CD4-positive, alpha-beta memory T cell (primary cell): Measurements from ENCODE around the gene DGKD. TPM values are rescaled to one million over a fixed set of nuclear protein-coding genes. Genes with fewer than 3 reads are reported as not detected.
A peak's percentile ranks its signal among the peaks of the same experiment; 100 is the strongest.

Experiments used
- CTCF ChIA-PET: fragments of 350-600 bp; sonication (Branson Sonifier 250); formaldehyde crosslinking; loops from one replicate; lab custom pipeline; 2021; ENCODE audit warnings: inconsistent platforms; ENCODE audit not compliant: partially characterized antibody; lab: Charles Lee
- POLR2A ChIA-PET: fragments of 350-600 bp; sonication (Branson Sonifier 250); formaldehyde crosslinking; loops from one replicate; lab custom pipeline; 2021; ENCODE audit not compliant: partially characterized antibody; lab: Charles Lee
- DNase-seq, 5 donors: peaks; one replicate each; pipeline versions ENCODE4 v3.0.0 to v3.0.0-alpha.2; 2020 to 2022; ENCODE audit warnings: mixed read lengths in 1 of 5
- H3K27ac ChIP-seq: one replicate; pipeline ENCODE4 v1.7.0; 2013; ENCODE audit warnings: low read depth, low read length
- H3K27me3 ChIP-seq: 2 replicates; pipeline ENCODE4 v1.7.0; 2013; ENCODE audit warnings: mild to moderate bottlenecking, low read length, moderate library complexity; ENCODE audit not compliant: insufficient read depth
- H3K36me3 ChIP-seq: 2 replicates; pipeline ENCODE4 v1.7.0; 2013; ENCODE audit warnings: mild to moderate bottlenecking, low read length, moderate library complexity; ENCODE audit not compliant: insufficient read depth
- H3K4me1 ChIP-seq: 2 replicates; pipeline ENCODE4 v1.7.0; 2013; ENCODE audit warnings: mild to moderate bottlenecking, low read length, moderate library complexity; ENCODE audit not compliant: insufficient read depth
- H3K4me3 ChIP-seq, 2 donors: one replicate each; pipeline ENCODE4 v1.7.0; 2013; ENCODE audit warnings: low read length in 2 of 2, mild to moderate bottlenecking in 1 of 2
- H3K9me3 ChIP-seq, 2 donors: one replicate each; pipeline ENCODE4 v1.7.0; 2013; ENCODE audit warnings: low read length in 2 of 2, control low read depth in 1 of 2; ENCODE audit not compliant: control insufficient read depth in 1 of 2
- H3K27ac Mint-ChIP-seq, 7 donors: one replicate each; pipeline ENCODE4 v1.8.0; 2020 to 2021; ENCODE audit warnings: mixed read lengths in 7 of 7, mild to moderate bottlenecking in 6 of 7, inconsistent platforms in 3 of 7, moderate library complexity in 3 of 7
- H3K27me3 Mint-ChIP-seq, 2 donors: one replicate each; pipeline ENCODE4 v1.8.0; 2020 to 2021; ENCODE audit warnings: mixed read lengths in 2 of 2
- H3K36me3 Mint-ChIP-seq, 2 donors: one replicate each; pipeline ENCODE4 v1.8.0; 2020 to 2021; ENCODE audit warnings: mixed read lengths in 2 of 2, inconsistent platforms in 1 of 2, mild to moderate bottlenecking in 1 of 2
- H3K4me1 Mint-ChIP-seq, 4 donors: one replicate each; pipeline ENCODE4 v1.8.0; 2020 to 2021; ENCODE audit warnings: mixed read lengths in 4 of 4, mild to moderate bottlenecking in 1 of 4
- H3K4me3 Mint-ChIP-seq, 8 donors: one replicate each; pipeline ENCODE4 v1.8.0; 2020 to 2021; ENCODE audit warnings: mixed read lengths in 8 of 8, mild to moderate bottlenecking in 7 of 8, moderate library complexity in 6 of 8, inconsistent platforms in 3 of 8
- H3K9me3 Mint-ChIP-seq, 8 donors: one replicate each; pipeline ENCODE4 v1.8.0; 2020 to 2021; ENCODE audit warnings: mixed read lengths in 8 of 8, mild to moderate bottlenecking in 5 of 8, inconsistent platforms in 3 of 8, moderate library complexity in 1 of 8
- intact Hi-C: fragments of 100-400 bp; cut with micrococcal nuclease; formaldehyde crosslinking; loops from one replicate; pipeline ENCODE4 v1.15.1; 2023
- polyA plus RNA-seq, 2 donors: library from polyadenylated mRNA; unstranded; fragments of 300-500 nt; fragmentation: Illumina TruSeq; gene quantifications; one replicate each; pipeline ENCODE4 v1.2.3, GENCODE V29; 2021
- total RNA-seq, 2 experiments: library from RNA; stranded (reverse); gene quantifications; one replicate each; pipeline ENCODE4 v1.2.3, GENCODE V29; 2021

DGKD gene
- total and polyA plus RNA-seq, 4 experiments from 2014 or later, result 8.9 to 136 (median 78.8) TPM

DNA sequence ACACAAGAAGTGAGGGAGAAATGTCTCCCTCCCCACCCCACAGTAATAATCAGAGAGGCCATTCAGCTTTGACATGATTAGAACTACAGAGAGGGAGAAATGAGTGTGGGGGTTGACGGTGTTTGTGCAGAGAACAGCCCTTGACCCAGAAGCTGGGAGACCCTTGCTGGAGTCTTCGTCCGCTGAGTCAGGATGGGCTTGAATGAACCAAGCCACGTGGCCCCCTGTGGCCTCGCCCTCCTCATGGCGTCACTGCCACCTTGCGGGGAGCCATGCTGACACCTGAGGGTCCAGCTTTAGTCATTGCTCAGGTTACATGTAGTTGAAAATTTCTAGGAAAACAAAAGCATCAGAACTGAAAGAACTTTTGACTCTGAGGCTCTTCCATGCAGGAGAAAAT, 101.2 kb downstream of the DGKD start:
- peaks cover 63 to 80% of the 10 kb centered on the region in 2 donors for H3K36me3 Mint-ChIP-seq
- CTCF ChIA-PET, result interaction anchor here (0.6 to 1.8 kb wide), 2 partner anchors 12 to 85 kb away, joined by 3 to 4 read pairs; no protein-coding TSS in a partner anchor
- DNase-seq, result no peak
- no peaks in the 10 kb centered on the region for H3K4me1 Mint-ChIP-seq
- no peak overlapping the region for H3K27ac Mint-ChIP-seq
- no peak overlapping the region for H3K4me3 Mint-ChIP-seq
- H3K36me3 ChIP-seq, result peaks cover 95% of the 10 kb centered on the region
- no peaks in the 10 kb centered on the region for H3K9me3 ChIP-seq
- no peaks in the 10 kb centered on the region for H3K4me1 ChIP-seq
- POLR2A ChIA-PET, result no interaction called here
- no peaks in the 10 kb centered on the region for H3K27me3 ChIP-seq
- intact Hi-C loops, result no loop called here
- H3K9me3 Mint-ChIP-seq, result peaks cover 0 to 2% (median 0%) of the 10 kb centered on the region in 8 donors
- no peak overlapping the region for H3K4me3 ChIP-seq
- no peaks in the 10 kb centered on the region for H3K27me3 Mint-ChIP-seq
- H3K27ac ChIP-seq, result no peak overlapping the region

DNA sequence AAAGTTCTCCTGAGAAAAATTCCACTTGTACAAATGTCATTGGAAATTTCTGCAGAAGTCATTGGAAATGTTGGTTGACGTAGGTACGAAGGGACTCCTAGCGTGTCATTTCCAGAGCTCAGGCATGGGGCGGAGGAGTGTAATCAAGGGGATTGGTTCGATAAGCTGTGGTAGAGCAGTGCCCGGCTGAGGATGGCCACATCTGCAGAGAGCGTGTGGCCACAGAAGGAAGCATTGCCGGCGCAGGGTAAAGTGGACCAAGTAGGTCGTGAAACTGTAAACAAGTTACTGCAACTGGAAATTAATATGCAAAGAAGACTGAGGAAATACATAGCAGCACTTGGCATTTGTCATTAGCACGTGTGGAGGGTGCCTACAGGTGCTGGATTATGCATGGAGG, 101.8 kb downstream of the DGKD start:
- Histone ChIP-seq H3K27ac (no peak overlapping the region), H3K27me3 (no peaks in the 10 kb centered on the region), H3K36me3 (peaks cover 91% of the 10 kb centered on the region), H3K9me3 (no peaks in the 10 kb centered on the region), H3K4me1 (no peaks in the 10 kb centered on the region), H3K4me3 (no peak overlapping the region)
- Mint-ChIP-seq H3K27me3 (no peaks in the 10 kb centered on the region), H3K4me3 (no peak overlapping the region), H3K36me3 (peaks cover 57 to 77% of the 10 kb centered on the region in 2 donors), H3K27ac (peak overlapping the region in 2 of 7 donors; percentile 29), H3K9me3 (peaks cover 0 to 2% (median 0%) of the 10 kb centered on the region in 8 donors), H3K4me1 (peaks cover 0 to under 1% (median 0%) of the 10 kb centered on the region in 4 donors)
- POLR2A ChIA-PET, result no interaction called here
- CTCF ChIA-PET, result interaction anchor here (0.6 to 1.8 kb wide), 2 partner anchors 13 to 84 kb away, joined by 3 to 4 read pairs; no protein-coding TSS in a partner anchor
- intact Hi-C loops, result no loop called here
- DNase-seq, result no peak

DNA sequence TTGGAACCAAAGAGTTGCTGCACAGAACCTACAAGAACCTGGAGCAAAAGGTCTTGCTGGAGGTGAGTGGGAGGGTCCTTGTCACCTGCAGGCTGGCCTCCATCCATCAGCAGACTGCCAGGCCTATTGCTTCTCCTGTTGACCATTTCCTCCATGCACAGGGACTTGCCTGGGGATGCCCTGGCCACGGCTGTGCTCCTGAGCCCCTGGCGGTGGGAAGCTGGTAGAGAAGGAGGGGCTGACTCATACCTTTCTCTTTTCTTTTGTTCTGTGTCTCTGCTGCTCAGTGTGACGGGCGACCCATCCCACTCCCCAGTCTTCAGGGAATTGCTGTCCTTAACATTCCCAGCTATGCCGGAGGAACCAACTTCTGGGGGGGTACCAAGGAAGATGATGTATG, 102.6 kb downstream of the DGKD start:
- no peaks in the 10 kb centered on the region for H3K4me1 ChIP-seq
- Mint-ChIP-seq H3K4me3 (no peak overlapping the region), H3K27me3 (no peaks in the 10 kb centered on the region), H3K4me1 (peaks cover 0 to 3% (median 0%) of the 10 kb centered on the region in 4 donors), H3K9me3 (peaks cover 0 to 2% (median 0%) of the 10 kb centered on the region in 8 donors), H3K36me3 (peaks cover 59 to 84% of the 10 kb centered on the region in 2 donors), H3K27ac (peak overlapping the region in 2 of 7 donors; percentile 67 to 69)
- CTCF ChIA-PET, result interaction anchor here (1.1 kb wide), 1 partner anchor 14 kb away, joined by 3 read pairs; no protein-coding TSS in a partner anchor
- peaks cover 91% of the 10 kb centered on the region for H3K36me3 ChIP-seq
- no peaks in the 10 kb centered on the region for H3K9me3 ChIP-seq
- H3K4me3 ChIP-seq, result no peak overlapping the region
- no peak for DNase-seq
- POLR2A ChIA-PET, result no interaction called here
- no peaks in the 10 kb centered on the region for H3K27me3 ChIP-seq
- no peak overlapping the region for H3K27ac ChIP-seq
- intact Hi-C loops, result no loop called here

DNA sequence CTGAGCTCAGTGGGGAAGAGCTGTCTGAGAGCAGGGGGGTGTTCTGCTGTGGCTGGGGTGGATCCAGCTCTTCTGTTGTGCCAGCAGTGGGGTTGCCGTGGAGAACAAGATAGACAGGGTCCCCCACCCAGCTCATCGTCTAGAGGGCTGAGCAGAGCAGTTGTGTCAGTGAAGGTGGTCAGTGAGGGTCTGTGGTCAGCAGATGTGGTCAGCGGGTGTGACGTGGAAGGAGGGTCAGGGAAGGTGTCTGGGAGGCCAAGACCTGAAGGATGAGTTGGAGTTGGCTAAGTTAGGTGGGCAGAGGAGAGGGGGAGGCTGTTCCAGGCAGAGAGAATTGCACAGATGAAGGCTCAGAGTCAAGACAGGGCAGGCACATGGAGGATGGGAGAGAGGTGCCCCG, 103.1 kb downstream of the DGKD start:
- H3K27ac Mint-ChIP-seq, result peak overlapping the region in 2 of 7 donors; percentile 67 to 69
- Histone ChIP-seq H3K9me3 (no peaks in the 10 kb centered on the region), H3K4me3 (no peak overlapping the region), H3K27ac (no peak overlapping the region), H3K4me1 (no peaks in the 10 kb centered on the region), H3K27me3 (no peaks in the 10 kb centered on the region), H3K36me3 (peaks cover 91% of the 10 kb centered on the region)
- H3K27me3 Mint-ChIP-seq, result no peaks in the 10 kb centered on the region
- H3K4me1 Mint-ChIP-seq, result peaks cover 0 to 3% (median 0%) of the 10 kb centered on the region in 4 donors
- H3K36me3 Mint-ChIP-seq, result peaks cover 59 to 84% of the 10 kb centered on the region in 2 donors
- intact Hi-C loops, result no loop called here
- DNase-seq, result no peak
- H3K4me3 Mint-ChIP-seq, result no peak overlapping the region
- ChIA-PET CTCF (interaction anchor here (1.1 kb wide), 1 partner anchor 14 kb away, joined by 3 read pairs; no protein-coding TSS in a partner anchor), POLR2A (no interaction called here)
- H3K9me3 Mint-ChIP-seq, result peaks cover 0 to 3% (median 0%) of the 10 kb centered on the region in 8 donors

DNA sequence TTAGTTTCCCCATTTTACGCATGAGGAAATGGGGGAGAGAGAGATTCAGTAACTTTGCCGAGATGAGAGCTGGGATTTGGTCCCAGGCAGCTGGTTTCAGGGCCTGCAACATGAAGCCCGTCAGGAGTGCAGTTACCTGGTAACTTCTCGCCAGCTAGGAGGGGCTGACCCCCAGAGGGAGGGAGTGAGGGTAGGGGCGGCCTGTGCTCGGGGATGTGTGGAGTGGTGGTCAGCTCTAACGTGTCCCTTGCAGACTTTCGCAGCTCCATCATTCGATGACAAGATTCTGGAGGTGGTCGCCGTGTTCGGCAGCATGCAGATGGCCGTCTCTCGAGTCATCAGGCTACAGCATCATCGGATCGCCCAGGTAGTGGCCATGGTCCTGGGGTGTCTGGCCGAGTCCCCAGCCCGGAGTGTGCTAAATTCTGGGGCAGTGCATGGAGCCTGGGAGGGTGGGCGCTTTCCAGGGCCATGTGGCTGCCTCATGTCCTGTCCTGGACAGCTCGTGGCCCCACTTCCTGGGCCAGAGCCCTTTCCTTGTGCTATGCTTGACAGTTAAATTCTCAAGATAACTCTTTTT, 103.8 kb downstream of the DGKD start:
- no peak for DNase-seq
- no peak overlapping the region for H3K4me3 Mint-ChIP-seq
- peaks cover 58 to 82% of the 10 kb centered on the region in 2 donors for H3K36me3 Mint-ChIP-seq
- H3K27ac Mint-ChIP-seq, result no peak overlapping the region
- CTCF ChIA-PET, result interaction anchor here (0.8 to 1.3 kb wide), 3 partner anchors 11 to 53 kb away, joined by 3 read pairs; no protein-coding TSS in a partner anchor
- Histone ChIP-seq H3K27ac (no peak overlapping the region), H3K9me3 (no peaks in the 10 kb centered on the region), H3K4me3 (no peak overlapping the region), H3K36me3 (peaks cover 91% of the 10 kb centered on the region), H3K4me1 (no peaks in the 10 kb centered on the region), H3K27me3 (no peaks in the 10 kb centered on the region)
- POLR2A ChIA-PET, result interaction anchor here (0.7 kb wide), 1 partner anchor 26 kb away, joined by 3 read pairs; no protein-coding TSS in a partner anchor
- H3K4me1 Mint-ChIP-seq, result peaks cover 0 to 3% (median 0%) of the 10 kb centered on the region in 4 donors
- intact Hi-C loops, result no loop called here
- peaks cover 0 to 3% (median 0%) of the 10 kb centered on the region in 8 donors for H3K9me3 Mint-ChIP-seq
- H3K27me3 Mint-ChIP-seq, result no peaks in the 10 kb centered on the region

DNA sequence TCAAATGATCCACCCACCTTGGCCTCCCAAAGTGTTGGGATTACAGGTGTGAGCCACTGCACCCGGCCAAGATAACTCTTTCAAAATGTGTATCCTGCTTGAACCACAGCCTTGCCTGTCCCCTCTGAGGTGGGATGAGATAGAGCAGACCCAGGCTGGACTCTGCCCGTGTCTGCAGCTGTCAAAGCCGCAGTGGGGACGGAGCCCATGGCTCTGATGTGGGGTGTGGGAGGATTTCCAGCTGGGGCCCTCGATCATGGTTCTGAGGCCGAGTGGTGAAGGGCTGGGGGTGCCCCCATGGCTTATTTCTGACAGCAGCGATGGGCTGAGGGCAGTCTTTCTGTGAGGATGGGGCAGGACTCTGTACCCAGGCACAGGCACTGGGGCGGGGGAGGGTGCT, 104.5 kb downstream of the DGKD start:
- peaks cover 0 to 3% (median 0%) of the 10 kb centered on the region in 4 donors for H3K4me1 Mint-ChIP-seq
- H3K27ac ChIP-seq, result no peak overlapping the region
- H3K27me3 ChIP-seq, result no peaks in the 10 kb centered on the region
- ChIA-PET POLR2A (interaction anchor here (0.7 kb wide), 1 partner anchor 25 kb away, joined by 3 read pairs; no protein-coding TSS in a partner anchor), CTCF (interaction anchor here (1.3 kb wide), 1 partner anchor 11 kb away, joined by 3 read pairs; no protein-coding TSS in a partner anchor)
- peaks cover 91% of the 10 kb centered on the region for H3K36me3 ChIP-seq
- no peaks in the 10 kb centered on the region for H3K4me1 ChIP-seq
- H3K9me3 ChIP-seq, result no peaks in the 10 kb centered on the region
- H3K4me3 Mint-ChIP-seq, result no peak overlapping the region
- no peak for DNase-seq
- H3K27ac Mint-ChIP-seq, result no peak overlapping the region
- peaks cover 60 to 78% of the 10 kb centered on the region in 2 donors for H3K36me3 Mint-ChIP-seq
- peaks cover 0 to 5% (median 0%) of the 10 kb centered on the region in 8 donors for H3K9me3 Mint-ChIP-seq
- intact Hi-C loops, result no loop called here
- H3K27me3 Mint-ChIP-seq, result no peaks in the 10 kb centered on the region
- no peak overlapping the region for H3K4me3 ChIP-seq

DNA sequence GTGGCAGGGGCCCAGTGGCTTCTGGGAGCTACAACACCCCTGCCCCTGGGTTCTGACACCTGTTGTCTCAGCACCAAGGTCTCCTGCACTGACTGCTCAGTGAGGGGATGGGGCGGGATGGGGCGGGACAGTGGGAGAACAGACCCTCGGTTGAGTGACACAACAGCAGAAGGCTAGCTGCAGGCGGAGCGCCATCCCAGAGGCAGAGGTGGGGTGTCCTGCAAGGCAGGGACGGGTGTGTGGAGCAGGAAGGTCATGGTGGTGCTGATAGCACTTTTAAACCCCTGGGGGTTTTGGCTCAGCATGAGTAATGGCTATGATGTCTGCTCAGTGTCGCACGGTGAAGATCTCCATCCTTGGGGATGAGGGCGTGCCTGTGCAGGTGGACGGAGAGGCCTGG, 105.1 kb downstream of the DGKD start:
- H3K27me3 Mint-ChIP-seq, result no peaks in the 10 kb centered on the region

More for the DNA sequence above, 105.1 kb downstream of the DGKD start:
- intact Hi-C loops, result no loop called here
- H3K27ac ChIP-seq, result no peak overlapping the region
- CTCF ChIA-PET, result interaction anchor here (1.3 kb wide), 1 partner anchor 12 kb away, joined by 3 read pairs; no protein-coding TSS in a partner anchor
- Mint-ChIP-seq H3K36me3 (peaks cover 60 to 79% of the 10 kb centered on the region in 2 donors), H3K4me1 (peaks cover 0 to 3% (median 0%) of the 10 kb centered on the region in 4 donors), H3K4me3 (no peak overlapping the region), H3K27ac (no peak overlapping the region), H3K9me3 (peaks cover 0 to 5% (median 0%) of the 10 kb centered on the region in 8 donors)
- POLR2A ChIA-PET, result no interaction called here
- peaks cover 91% of the 10 kb centered on the region for H3K36me3 ChIP-seq
- H3K9me3 ChIP-seq, result no peaks in the 10 kb centered on the region
- H3K27me3 ChIP-seq, result no peaks in the 10 kb centered on the region
- no peak for DNase-seq
- H3K4me3 ChIP-seq, result no peak overlapping the region
- no peaks in the 10 kb centered on the region for H3K4me1 ChIP-seq
